Stimulated activated naive B cell treated with anti-CD40 and anti-IgM and Interleukin-4, amounts not matched to agents 10 μg/mL and 1 μg/mL and 100 μg/mL, for 72 hours (primary cell): ENCODE results near the gene C20orf144.
"Not testable (repeated sequence)": the region's sequence is repeated elsewhere in the genome, so short reads cannot be mapped to it uniquely, and the experiment has no call there.

Source experiments
- ATAC-seq, 2 donors: fragments of 150-1000 bp; cut with Tn5 transposase; replicated peaks; 2 replicates each; pipeline ENCODE4 v1.10.0; 2021; ENCODE audit warnings: moderate library complexity in 1 of 2
- DNase-seq: peaks from one replicate; pipeline ENCODE4 v3.0.0; 2021
- H3K27ac Mint-ChIP-seq: one replicate; pipeline ENCODE4 v1.8.0; 2022; ENCODE audit warnings: mild to moderate bottlenecking, mixed read lengths
- H3K27me3 Mint-ChIP-seq, 2 donors: one replicate each; pipeline ENCODE4 v1.8.0; 2022; ENCODE audit warnings: mixed read lengths in 2 of 2
- H3K36me3 Mint-ChIP-seq, 2 donors: one replicate each; pipeline ENCODE4 v1.8.0; 2022; ENCODE audit warnings: mixed read lengths in 2 of 2, mild to moderate bottlenecking in 1 of 2
- H3K4me1 Mint-ChIP-seq, 2 donors: one replicate each; pipeline ENCODE4 v1.8.0; 2022; ENCODE audit warnings: mixed read lengths in 2 of 2, mild to moderate bottlenecking in 1 of 2
- H3K4me3 Mint-ChIP-seq, 2 donors: one replicate each; pipeline ENCODE4 v1.8.0; 2022; ENCODE audit warnings: mild to moderate bottlenecking in 2 of 2, mixed read lengths in 2 of 2, moderate library complexity in 1 of 2
- H3K9me3 Mint-ChIP-seq, 2 donors: one replicate each; pipeline ENCODE4 v1.8.0; 2022; ENCODE audit warnings: mixed read lengths in 2 of 2, mild to moderate bottlenecking in 1 of 2

C20orf144 gene

DNA sequence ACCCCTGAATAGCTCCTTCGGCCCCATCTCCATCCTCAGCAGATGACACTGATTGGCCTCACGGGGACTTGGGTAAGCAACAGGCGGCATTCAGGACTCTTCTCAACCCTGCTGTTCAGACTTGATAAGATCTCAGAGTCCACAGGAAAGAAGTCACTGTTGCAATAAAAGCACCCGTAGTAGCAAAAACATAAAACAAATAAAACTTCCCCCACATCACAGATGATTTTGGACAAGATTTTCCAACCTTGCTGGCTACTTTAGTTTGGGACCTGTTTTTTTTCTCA lies 17.1 kb upstream of the C20orf144 start:
- peaks cover 23 to 36% of the 10 kb centered on the region in 2 donors for H3K36me3 Mint-ChIP-seq
- no peak overlapping the region for H3K27ac Mint-ChIP-seq
- H3K27me3 Mint-ChIP-seq: no peaks in the 10 kb centered on the region
- no peak overlapping the region for H3K4me3 Mint-ChIP-seq
- no peak for ATAC-seq
- peaks cover 0 to 3% of the 10 kb centered on the region in 2 donors for H3K4me1 Mint-ChIP-seq
- no peak for DNase-seq
- H3K9me3 Mint-ChIP-seq: no peaks in the 10 kb centered on the region

DNA sequence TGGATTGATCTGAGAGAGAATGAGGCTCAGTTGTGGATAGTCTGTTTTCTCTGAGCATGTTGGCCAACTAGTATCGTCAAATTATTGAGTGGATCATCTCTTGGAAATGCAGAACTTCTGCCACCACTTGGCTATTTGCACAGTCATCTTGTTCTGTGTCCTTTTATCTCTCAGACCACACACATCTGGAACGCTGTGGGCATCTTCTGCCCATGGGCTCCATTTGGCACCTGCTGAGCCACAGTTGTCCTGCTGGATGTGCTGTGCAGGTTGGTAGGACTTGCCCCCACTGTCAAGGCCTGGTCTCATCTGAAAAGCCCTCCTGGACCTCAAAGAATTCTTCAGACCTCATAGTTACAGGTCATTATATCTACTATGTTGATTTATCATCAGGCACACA lies 16.7 kb upstream of the C20orf144 start:
- no peak overlapping the region for H3K4me3 Mint-ChIP-seq
- DNase-seq (no peak), ATAC-seq (no peak)
- no peak overlapping the region for H3K27ac Mint-ChIP-seq
- H3K9me3 Mint-ChIP-seq: no peaks in the 10 kb centered on the region
- peaks cover 19 to 32% of the 10 kb centered on the region in 2 donors for H3K36me3 Mint-ChIP-seq
- H3K27me3 Mint-ChIP-seq: no peaks in the 10 kb centered on the region
- peaks cover 0 to 3% of the 10 kb centered on the region in 2 donors for H3K4me1 Mint-ChIP-seq

DNA sequence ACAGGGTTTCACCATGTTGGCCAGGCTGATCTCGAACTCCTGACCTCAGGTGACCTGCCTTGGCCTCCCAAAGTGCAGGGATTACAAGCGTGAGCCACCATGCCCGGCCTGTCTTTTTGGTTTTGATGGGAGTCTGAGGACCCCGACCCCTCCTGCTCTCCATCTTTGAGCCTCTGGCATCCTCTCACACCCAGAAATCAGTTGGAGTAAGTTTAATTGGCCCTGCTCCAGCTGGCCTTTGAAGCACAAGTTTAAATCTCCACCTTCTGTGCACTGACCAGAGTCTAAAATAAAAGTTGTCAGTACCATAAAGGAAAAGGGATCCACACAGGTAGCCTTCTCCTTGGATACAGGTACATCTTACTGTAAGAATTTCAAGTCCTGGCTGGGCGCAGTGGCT lies 15.9 kb upstream of the C20orf144 start:
- Mint-ChIP-seq H3K27ac (no peak overlapping the region), H3K4me3 (no peak overlapping the region), H3K36me3 (peaks cover 15 to 25% of the 10 kb centered on the region in 2 donors), H3K27me3 (no peaks in the 10 kb centered on the region), H3K9me3 (no peaks in the 10 kb centered on the region), H3K4me1 (peaks cover 0 to 3% of the 10 kb centered on the region in 2 donors)
- DNase-seq (no peak), ATAC-seq (no peak)

DNA sequence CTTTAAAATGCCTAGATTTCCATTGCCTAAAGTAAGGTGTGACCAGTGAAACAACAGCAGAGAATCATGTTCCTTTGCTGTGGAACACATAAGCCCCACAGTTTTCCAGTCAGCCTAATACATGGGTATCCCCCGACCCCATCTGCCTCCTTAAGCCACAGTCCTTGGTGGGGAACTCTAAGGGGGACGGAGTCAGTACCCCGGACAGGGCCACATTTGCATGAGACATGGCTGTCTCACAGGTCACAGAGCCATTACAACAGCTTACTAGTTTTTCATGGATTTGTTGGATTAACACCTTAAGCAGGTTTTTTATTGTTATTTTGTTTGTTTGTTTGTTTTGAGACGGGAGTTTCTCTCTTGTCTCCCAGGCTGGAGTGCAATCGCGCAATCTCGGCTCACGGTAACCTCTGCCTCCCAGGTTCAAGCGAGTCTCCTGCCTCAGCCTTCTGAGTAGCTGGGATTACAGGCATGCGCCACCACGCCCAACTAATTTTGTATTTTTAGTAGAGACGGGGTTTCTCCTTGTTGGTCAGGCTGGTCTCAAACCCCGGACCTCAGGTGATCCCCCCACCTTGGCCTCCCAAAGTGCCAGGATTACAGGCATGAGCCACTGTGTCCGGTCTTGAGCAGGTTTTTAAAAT lies 15.0 kb upstream of the C20orf144 start:
- H3K4me3 Mint-ChIP-seq, H3K9me3 Mint-ChIP-seq, H3K27me3 Mint-ChIP-seq, ATAC-seq, H3K4me1 Mint-ChIP-seq, DNase-seq, H3K27ac Mint-ChIP-seq: not testable (repeated sequence)
- H3K36me3 Mint-ChIP-seq: peaks cover 15 to 20% of the 10 kb centered on the region in 2 donors

DNA sequence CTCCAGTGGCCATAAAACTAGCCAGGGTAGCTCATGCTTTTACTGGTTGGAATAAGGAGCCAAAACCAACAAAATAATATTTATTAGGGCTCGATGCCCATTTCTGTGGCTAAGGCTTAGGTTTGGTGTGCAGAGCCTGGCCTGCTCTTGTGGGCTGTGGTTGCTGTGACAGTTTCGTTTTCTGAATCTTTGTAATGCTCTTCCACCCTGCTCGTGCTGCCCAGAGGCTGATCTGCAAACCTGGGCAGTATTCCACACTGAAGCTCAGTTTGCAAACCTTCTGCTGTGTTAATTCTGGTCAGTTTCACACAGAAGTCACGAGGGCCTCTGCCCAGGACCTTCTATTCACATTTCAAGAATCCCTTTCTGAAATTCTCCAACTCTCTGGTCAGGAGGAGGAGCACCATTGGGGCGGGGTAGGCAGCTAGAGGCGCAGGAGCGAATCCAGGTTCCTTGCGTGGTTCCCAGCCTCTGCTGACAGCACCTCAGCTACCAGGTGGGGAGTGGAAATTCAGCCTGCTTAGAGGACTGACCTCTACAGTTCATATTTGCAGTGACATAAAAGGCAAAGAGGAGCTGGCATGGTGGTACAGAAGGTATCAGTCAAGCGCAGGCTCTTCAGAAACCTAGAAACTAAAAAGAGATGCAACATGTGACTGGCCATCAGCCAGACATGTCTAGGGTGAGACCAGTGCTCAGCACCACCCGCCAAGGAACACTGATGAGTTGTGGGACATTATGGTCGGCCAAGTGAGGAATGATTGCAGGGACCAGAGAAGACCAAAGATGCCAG lies 14.3 kb upstream of the C20orf144 start:
- Mint-ChIP-seq H3K9me3 (no peaks in the 10 kb centered on the region), H3K27me3 (no peaks in the 10 kb centered on the region), H3K27ac (no peak overlapping the region), H3K36me3 (peaks cover 15 to 20% of the 10 kb centered on the region in 2 donors), H3K4me1 (peaks cover 3 to 9% of the 10 kb centered on the region in 2 donors), H3K4me3 (peak overlapping the region in 1 of 2 donors; percentile 9)
- no peak for DNase-seq
- no peak for ATAC-seq

DNA sequence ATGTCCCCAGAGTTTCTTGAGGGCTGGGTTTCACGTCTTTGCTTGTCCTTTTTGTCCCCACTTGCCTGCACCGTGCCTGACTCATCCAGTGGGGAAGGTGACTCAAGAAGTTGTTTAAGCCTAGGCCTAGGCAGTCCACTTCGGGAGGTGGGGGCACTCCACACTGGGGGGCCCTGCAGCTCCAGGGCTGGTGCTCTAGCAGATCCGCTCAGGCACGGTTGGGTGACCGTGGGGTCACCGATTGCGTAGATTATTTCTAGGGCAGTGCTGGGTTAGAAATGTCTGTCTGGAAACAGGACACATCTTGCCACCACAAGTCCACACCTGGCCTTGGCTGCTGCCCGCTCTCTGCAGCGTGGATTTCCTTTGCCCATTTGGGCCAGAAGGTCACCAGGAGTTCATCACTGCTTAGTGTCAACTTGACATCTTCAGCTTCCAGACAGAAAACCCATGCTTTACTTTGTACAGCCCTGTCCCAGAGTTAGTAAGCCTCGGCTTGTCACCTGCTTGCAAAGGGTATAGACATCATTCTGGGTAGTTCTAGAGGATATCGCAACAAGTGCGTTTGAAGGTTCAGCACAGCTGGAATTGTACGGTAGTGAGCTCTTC lies 13.6 kb upstream of the C20orf144 start:
- H3K36me3 Mint-ChIP-seq: peaks cover 15 to 20% of the 10 kb centered on the region in 2 donors
- ATAC-seq: no peak
- no peak for DNase-seq

DNA sequence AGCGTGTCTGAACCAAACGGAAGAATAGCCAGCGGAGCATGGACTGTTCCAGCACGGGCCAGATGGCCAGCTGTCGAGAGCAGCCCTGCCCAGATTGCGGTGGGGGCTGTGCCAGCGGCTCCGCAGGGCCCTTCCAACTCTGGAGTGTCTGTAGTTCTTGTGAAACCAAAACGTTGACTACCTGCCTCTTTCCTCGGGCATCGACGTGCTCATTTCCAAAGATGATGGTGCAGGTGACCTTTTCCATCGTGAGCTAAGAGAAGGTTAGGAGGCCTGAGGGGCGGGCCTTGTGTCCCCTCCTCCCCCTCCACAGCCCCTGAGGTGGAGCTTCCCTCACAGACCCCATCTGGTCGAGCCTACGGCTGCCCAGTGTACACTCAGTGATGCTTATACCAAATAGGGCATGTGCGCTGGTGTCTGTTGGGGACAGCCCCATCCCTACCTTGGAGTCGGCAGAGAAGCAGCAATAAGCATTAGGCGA lies 12.9 kb upstream of the C20orf144 start:
- Mint-ChIP-seq H3K4me1 (peaks cover 11 to 17% of the 10 kb centered on the region in 2 donors), H3K27ac (no peak overlapping the region)

More for the DNA sequence above, 13.6 kb upstream of the C20orf144 start:
- Mint-ChIP-seq H3K4me3 (no peak overlapping the region), H3K27ac (no peak overlapping the region), H3K4me1 (peaks cover 8 to 16% of the 10 kb centered on the region in 2 donors), H3K9me3 (no peaks in the 10 kb centered on the region), H3K27me3 (no peaks in the 10 kb centered on the region)

DNA sequence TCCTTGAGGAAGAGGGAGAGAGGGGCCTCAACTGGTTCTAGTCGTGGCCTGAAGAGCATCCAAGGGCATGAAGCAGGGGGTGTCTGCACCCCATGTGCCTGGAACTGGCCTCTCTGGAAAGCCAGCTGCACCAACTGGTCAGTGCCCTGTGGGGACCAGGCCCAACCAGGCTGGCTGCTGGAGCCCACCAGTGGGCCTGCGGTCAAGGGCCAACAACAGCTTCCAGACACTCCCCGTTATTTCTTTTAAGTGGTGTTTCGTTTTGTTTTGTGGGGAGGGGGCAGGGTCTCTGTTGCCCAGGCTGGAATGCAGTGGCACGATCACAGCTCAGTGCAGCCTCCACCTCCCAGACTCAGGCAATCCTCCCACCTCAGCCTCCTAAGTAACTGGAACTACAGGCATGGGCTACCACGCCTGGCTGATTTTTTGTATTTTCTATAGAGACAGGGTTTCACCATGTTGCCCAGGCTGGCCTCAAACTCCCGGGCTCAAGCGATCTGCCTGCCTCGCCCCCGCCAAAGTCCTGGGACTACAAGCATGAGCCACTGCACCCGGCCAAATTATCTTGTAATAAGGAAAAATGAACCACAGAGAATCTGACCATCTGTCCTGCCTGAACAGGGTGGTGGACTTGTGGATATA lies 11.9 kb upstream of the C20orf144 start:
- Mint-ChIP-seq H3K36me3 (peaks cover 9 to 11% of the 10 kb centered on the region in 2 donors), H3K4me3 (no peak overlapping the region), H3K27ac (no peak overlapping the region), H3K27me3 (no peaks in the 10 kb centered on the region), H3K4me1 (peaks cover 11 to 17% of the 10 kb centered on the region in 2 donors), H3K9me3 (no peaks in the 10 kb centered on the region)
- DNase-seq: no peak
- ATAC-seq: no peak

More for the DNA sequence above, 12.9 kb upstream of the C20orf144 start:
- Mint-ChIP-seq H3K4me3 (no peak overlapping the region), H3K27me3 (no peaks in the 10 kb centered on the region), H3K36me3 (peaks cover 15 to 20% of the 10 kb centered on the region in 2 donors), H3K9me3 (no peaks in the 10 kb centered on the region)
- DNase-seq (no peak), ATAC-seq (no peak)

DNA sequence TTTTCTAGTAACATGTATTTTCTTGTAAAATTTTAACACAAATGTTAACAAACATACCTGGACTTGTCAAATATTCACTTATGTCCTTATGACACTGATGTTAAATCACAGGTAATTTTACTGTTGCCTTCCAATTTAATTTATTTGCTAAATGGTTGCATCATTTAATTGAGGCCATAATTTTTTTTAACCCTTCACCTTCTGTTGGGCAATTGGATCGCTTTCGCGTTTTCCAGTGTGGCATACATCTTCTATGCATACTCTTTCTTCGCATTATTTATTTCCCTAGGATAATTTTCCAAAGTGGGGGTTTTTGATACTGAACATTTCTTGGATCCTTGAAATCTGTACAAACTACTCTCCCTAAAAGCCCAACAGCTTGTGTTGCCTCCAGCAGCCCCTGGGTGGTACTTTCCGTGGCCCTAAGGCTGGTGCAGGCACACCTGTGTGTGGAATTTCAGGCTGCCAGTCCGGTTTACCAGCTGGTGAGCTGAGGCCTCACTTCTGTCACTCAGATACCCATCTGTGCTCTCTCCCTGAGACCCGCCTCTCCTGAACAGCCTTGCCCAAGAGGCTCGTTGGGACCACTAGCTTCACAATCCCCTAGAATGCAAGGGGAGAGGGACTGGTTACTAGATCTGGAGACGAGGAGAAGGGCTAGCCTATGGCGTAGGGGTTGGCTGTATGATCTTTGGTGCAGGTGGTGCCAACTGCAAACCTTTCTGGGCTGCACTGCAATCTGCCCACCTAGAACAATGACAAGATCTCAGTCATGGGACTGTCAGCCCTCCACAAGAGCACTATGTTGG lies 11.2 kb upstream of the C20orf144 start:
- Mint-ChIP-seq H3K4me1 (peaks cover 11 to 17% of the 10 kb centered on the region in 2 donors), H3K27ac (peak overlapping the region; percentile 59)

DNA sequence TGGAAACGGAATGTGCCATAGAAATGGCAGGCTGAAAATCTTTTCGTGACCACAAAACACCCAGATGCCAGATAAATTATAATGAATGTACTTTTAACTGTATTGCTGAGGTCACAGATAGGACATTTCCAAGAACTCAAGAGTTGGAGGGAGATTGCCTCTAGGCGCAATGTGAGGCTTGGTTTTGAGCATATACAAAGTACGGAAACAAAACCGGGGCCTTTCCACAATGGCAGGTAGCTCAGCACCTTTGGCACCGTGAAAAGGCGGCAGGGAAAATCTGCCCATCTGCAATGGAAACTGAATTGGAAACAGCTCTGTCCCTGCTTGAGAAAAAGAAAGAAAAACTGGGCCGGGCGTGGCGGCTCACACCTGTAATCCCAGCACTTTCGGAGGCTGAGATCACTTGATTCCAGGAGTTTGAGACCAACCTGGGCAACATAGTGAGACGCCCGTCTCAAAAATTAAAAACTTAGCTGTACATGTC lies 10.5 kb upstream of the C20orf144 start:
- Mint-ChIP-seq H3K4me1 (peaks cover 11 to 17% of the 10 kb centered on the region in 2 donors), H3K4me3 (no peak overlapping the region), H3K36me3 (no peaks in the 10 kb centered on the region), H3K27me3 (no peaks in the 10 kb centered on the region), H3K9me3 (no peaks in the 10 kb centered on the region), H3K27ac (peak overlapping the region; percentile 37)
- ATAC-seq (no peak), DNase-seq (no peak)

More for the DNA sequence above, 11.2 kb upstream of the C20orf144 start:
- no peak overlapping the region for H3K4me3 Mint-ChIP-seq
- H3K36me3 Mint-ChIP-seq: peaks cover 3% of the 10 kb centered on the region in 2 donors
- no peaks in the 10 kb centered on the region for H3K9me3 Mint-ChIP-seq
- H3K27me3 Mint-ChIP-seq: no peaks in the 10 kb centered on the region
- DNase-seq: no peak
- ATAC-seq: no peak

DNA sequence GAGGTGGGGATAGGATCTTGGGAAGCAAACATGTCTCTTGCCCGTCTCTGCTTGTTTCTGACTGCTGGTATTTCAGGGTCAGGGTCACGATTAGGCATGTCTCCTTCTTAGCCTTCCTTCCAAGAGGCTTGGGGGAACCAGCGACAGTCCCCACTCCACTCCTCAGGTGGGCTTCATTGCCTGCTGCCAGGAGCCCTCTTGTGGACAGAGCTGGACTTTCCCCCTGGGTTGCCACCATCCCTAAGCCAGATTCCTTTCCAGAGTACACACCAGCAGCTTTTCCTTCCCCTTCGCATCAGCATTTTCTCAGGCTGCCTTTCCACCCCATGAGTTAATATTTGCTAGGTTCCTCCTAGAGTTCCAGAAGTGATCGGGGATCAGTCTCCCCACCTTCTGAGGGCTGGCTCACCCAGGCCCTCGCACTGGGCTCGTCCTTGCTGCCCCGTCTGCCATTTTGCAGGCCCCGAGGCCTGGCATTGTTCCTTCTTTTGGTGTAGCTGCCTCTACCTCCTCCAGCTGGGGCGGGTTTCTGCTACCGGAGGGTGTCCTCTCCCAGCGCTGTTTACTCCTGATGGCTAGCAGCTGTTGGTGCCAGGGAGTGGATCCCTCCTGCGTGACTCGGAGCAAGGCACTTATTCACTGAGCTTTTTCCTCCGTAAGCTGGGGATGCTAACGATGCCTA lies 8.8 kb upstream of the C20orf144 start:
- Mint-ChIP-seq H3K36me3 (no peaks in the 10 kb centered on the region), H3K9me3 (no peaks in the 10 kb centered on the region)
- ATAC-seq: peak; percentile 66 to 80

DNA sequence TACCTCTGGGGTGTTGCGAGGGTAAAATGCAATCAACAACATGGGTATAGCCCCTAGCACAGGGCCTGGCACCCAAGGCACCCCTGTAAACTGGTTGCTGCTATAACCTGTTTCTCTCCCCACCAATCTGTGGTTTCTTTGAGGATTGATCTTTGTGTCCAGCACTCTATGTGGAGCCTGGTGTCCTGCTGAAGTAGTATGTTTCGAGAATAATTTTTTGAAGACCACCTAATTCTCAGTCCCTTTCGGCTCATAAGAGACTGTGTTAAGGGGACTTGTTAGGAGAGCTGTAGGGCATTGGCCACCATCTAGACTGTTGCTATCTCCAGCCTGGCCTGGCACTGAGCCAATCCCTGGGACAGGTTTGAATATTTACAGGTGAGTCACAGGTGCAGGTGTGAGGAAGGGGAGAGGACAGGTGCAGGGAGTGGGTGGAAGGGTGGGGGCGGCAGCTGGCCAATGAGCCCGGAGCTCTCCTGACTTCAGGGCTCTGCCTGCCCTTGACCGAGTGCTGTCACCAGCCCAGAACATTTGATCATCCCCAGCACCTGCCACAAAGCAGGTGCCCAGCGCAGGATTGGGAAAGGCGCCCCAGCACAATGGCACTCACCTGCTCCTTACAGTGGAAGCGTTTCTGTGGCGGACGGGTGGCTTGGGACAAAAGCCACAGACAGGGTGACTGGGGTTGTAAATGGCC lies 8.1 kb upstream of the C20orf144 start:
- H3K36me3 Mint-ChIP-seq: peaks cover 2% of the 10 kb centered on the region in 2 donors
- ATAC-seq (no peak), DNase-seq (no peak)
- H3K27me3 Mint-ChIP-seq: no peaks in the 10 kb centered on the region
- H3K27ac Mint-ChIP-seq: no peak overlapping the region
- H3K4me1 Mint-ChIP-seq: peaks cover 8 to 17% of the 10 kb centered on the region in 2 donors
- no peaks in the 10 kb centered on the region for H3K9me3 Mint-ChIP-seq
- no peak overlapping the region for H3K4me3 Mint-ChIP-seq

More for the DNA sequence above, 8.8 kb upstream of the C20orf144 start:
- Mint-ChIP-seq H3K27ac (peak overlapping the region; percentile 11), H3K4me3 (no peak overlapping the region), H3K27me3 (no peaks in the 10 kb centered on the region), H3K4me1 (peaks cover 8 to 17% of the 10 kb centered on the region in 2 donors)
- peak; percentile 36 for DNase-seq
